ENCODE data around the gene IRAK1BP1. TPM values are rescaled to one million over a fixed set of nuclear protein-coding genes. Genes with fewer than 3 reads are reported as not detected.
A peak's percentile ranks its signal among the peaks of the same experiment; 100 is the strongest.

Gene IRAK1BP1
- total RNA-seq (10 to 100 TPM; 16.0 to 16.1 TPM), polyA plus RNA-seq (ENCODE audit: insufficient read depth, low read depth, low replicate concordance) (10.8 TPM)
- long read RNA-seq, donor 1, full-length matches to known transcripts = 13 of 13 reads
- long read RNA-seq, donor 1, partial matches to known transcripts = 0 of 13 reads
- long read RNA-seq, donor 1, other reads (novel, unspliced or antisense) = 0 of 13 reads
- long read RNA-seq, donor 2, full-length matches to known transcripts = 3 of 3 reads
- long read RNA-seq, donor 2, partial matches to known transcripts = 0 of 3 reads
- long read RNA-seq, donor 2, other reads (novel, unspliced or antisense) = 0 of 3 reads

GRCh38 chr6:78867370-78868040 is at the start of gene IRAK1BP1:
TSS of gene IRAK1BP1 (plus strand) at chr6:78867551. CDS start at chr6:78867577, 26 bp downstream.
- intact Hi-C loops (cut with DNase I; ENCODE audit: low total_unique reads) = no loop called here
- no peaks in the 10 kb centered on the region for H3K4me1 ChIP-seq
- 0% methylated on average over 34 to 48 of the region's 48 CpGs for WGBS, 2 donors
- H3K27ac ChIP-seq = peak within 1 kb of the TSS; percentile 75 to 90
- H3K27me3 ChIP-seq = no peaks in the 10 kb centered on the region
- H3K9me3 ChIP-seq = no peaks in the 10 kb centered on the region
- no peaks in the 10 kb centered on the region for H3K36me3 ChIP-seq (ENCODE audit: low read depth, missing control alignments)
- H3K4me3 ChIP-seq = peak within 1 kb of the TSS; percentile 75 to 84
- peak; percentile 96 for DNase-seq
- TF ChIP-seq CTCF (IDR thresholded peaks at IDR 0.05) (no peak), POLR2A (IDR thresholded peaks at IDR 0.05) (no peak)

GRCh38 chr6:78824045-78824444 is 43.3 kb upstream of the IRAK1BP1 start:
- no peak for DNase-seq
- Histone ChIP-seq H3K36me3 (ENCODE audit: low read depth, missing control alignments) (no peaks in the 10 kb centered on the region), H3K4me1 (no peaks in the 10 kb centered on the region), H3K27me3 (no peaks in the 10 kb centered on the region), H3K4me3 (no peak overlapping the region), H3K27ac (no peak overlapping the region), H3K9me3 (no peaks in the 10 kb centered on the region)
- TF ChIP-seq POLR2A (IDR thresholded peaks at IDR 0.05) (no peak), CTCF (IDR thresholded peaks at IDR 0.05) (no peak)
- intact Hi-C loops (cut with DNase I; ENCODE audit: low total_unique reads) = no loop called here

GRCh38 chr6:78829407-78829806 is 37.9 kb upstream of the IRAK1BP1 start:
- H3K27ac ChIP-seq = no peak overlapping the region
- no peak for DNase-seq
- peaks cover 23% of the 10 kb centered on the region for H3K4me1 ChIP-seq
- no peak overlapping the region for H3K4me3 ChIP-seq
- intact Hi-C loops (cut with DNase I; ENCODE audit: low total_unique reads) = no loop called here
- H3K27me3 ChIP-seq = no peaks in the 10 kb centered on the region
- H3K9me3 ChIP-seq = no peaks in the 10 kb centered on the region
- no peak for TF ChIP-seq POLR2A (IDR thresholded peaks at IDR 0.05)
- TF ChIP-seq CTCF (IDR thresholded peaks at IDR 0.05) = no peak
- 78 to 92% methylated on average over 3 of the region's 3 CpGs for WGBS, 2 donors
- no peaks in the 10 kb centered on the region for H3K36me3 ChIP-seq (ENCODE audit: low read depth, missing control alignments)

GRCh38 chr6:78830805-78831204 is 36.5 kb upstream of the IRAK1BP1 start:
- Histone ChIP-seq H3K36me3 (ENCODE audit: low read depth, missing control alignments) (no peaks in the 10 kb centered on the region), H3K27ac (peak overlapping the region; percentile 27 to 55), H3K27me3 (no peaks in the 10 kb centered on the region), H3K9me3 (no peaks in the 10 kb centered on the region), H3K4me1 (peaks cover 23% of the 10 kb centered on the region), H3K4me3 (no peak overlapping the region)
- TF ChIP-seq POLR2A (IDR thresholded peaks at IDR 0.05) (no peak), CTCF (IDR thresholded peaks at IDR 0.05) (no peak)
- intact Hi-C loops (cut with DNase I; ENCODE audit: low total_unique reads) = no loop called here
- DNase-seq = no peak
- WGBS, 2 donors = 41 to 51% methylated on average over 2 of the region's 2 CpGs

Measured in testis (tissue), 5 donors.